Measurements from ENCODE around the gene ARSA.

ARSA gene

DNA sequence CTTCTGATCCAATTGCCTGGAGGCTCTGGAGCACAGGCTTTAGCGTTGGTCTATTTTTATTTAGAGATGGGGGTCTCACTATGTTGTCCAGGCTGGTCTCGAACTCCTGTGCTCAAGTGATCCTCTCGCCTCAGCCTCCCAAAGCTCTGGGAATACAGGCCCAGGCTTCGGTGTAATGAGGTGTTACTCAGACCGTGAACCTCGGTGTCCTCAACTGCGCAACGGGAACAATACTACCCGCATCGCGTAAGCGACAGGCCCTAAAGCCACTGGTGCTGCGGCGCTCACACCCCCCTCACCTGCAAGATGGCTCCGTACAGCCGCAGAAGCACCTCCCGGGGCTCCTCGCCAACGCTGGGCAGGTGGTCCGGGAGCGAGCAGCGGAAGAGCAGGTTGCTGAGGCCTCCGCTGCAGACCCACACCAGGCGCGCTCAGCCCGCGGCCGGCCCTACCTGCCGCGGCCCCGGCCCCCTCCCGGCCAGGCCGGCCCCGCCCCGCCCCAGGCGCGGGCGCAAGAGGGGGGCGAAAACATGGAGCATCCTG is 45.9 kb downstream of the ARSA start:
- H3K27ac ChIP-seq (ENCODE audit: low read depth, low read length): peak overlapping the region; percentile 79
- TF ChIP-seq, protein P1, sequence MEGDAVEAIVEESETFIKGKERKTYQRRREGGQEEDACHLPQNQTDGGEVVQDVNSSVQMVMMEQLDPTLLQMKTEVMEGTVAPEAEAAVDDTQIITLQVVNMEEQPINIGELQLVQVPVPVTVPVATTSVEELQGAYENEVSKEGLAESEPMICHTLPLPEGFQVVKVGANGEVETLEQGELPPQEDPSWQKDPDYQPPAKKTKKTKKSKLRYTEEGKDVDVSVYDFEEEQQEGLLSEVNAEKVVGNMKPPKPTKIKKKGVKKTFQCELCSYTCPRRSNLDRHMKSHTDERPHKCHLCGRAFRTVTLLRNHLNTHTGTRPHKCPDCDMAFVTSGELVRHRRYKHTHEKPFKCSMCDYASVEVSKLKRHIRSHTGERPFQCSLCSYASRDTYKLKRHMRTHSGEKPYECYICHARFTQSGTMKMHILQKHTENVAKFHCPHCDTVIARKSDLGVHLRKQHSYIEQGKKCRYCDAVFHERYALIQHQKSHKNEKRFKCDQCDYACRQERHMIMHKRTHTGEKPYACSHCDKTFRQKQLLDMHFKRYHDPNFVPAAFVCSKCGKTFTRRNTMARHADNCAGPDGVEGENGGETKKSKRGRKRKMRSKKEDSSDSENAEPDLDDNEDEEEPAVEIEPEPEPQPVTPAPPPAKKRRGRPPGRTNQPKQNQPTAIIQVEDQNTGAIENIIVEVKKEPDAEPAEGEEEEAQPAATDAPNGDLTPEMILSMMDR (IDR thresholded peaks at IDR 0.05; ENCODE audit: low read depth, low read length, poor library complexity, severe bottlenecking): no peak
- TF ChIP-seq EZH2phosphoT487 (IDR thresholded peaks at IDR 0.05; ENCODE audit: borderline replicate concordance, low read length): no peak
- H3K9me2 ChIP-seq (replicated peaks; ENCODE audit: control insufficient read depth, low read length): no peaks in the 10 kb centered on the region
- no peaks in the 10 kb centered on the region for H3K27me3 ChIP-seq (ENCODE audit: control insufficient read depth, low read length)
- no peaks in the 10 kb centered on the region for H3F3A ChIP-seq (ENCODE audit: control insufficient read depth, insufficient read depth)
- peak overlapping the region; percentile 95 for H3K4me2 ChIP-seq (ENCODE audit: low read length)
- peak overlapping the region; percentile 82 for H3K4me3 ChIP-seq (ENCODE audit: low read length)
- no peaks in the 10 kb centered on the region for H3K9me3 ChIP-seq (ENCODE audit: control insufficient read depth, insufficient read depth, low read length)
- H3K36me3 ChIP-seq (ENCODE audit: control insufficient read depth, low read length): peaks cover 47% of the 10 kb centered on the region
- H3K4me1 ChIP-seq (ENCODE audit: control insufficient read depth, low read length): peaks cover 16% of the 10 kb centered on the region
- H3K79me2 ChIP-seq (ENCODE audit: control insufficient read depth, low read length): peaks cover 23% of the 10 kb centered on the region
- H4K20me1 ChIP-seq (ENCODE audit: control insufficient read depth, insufficient read depth, low read depth, low read length): no peaks in the 10 kb centered on the region

DNA sequence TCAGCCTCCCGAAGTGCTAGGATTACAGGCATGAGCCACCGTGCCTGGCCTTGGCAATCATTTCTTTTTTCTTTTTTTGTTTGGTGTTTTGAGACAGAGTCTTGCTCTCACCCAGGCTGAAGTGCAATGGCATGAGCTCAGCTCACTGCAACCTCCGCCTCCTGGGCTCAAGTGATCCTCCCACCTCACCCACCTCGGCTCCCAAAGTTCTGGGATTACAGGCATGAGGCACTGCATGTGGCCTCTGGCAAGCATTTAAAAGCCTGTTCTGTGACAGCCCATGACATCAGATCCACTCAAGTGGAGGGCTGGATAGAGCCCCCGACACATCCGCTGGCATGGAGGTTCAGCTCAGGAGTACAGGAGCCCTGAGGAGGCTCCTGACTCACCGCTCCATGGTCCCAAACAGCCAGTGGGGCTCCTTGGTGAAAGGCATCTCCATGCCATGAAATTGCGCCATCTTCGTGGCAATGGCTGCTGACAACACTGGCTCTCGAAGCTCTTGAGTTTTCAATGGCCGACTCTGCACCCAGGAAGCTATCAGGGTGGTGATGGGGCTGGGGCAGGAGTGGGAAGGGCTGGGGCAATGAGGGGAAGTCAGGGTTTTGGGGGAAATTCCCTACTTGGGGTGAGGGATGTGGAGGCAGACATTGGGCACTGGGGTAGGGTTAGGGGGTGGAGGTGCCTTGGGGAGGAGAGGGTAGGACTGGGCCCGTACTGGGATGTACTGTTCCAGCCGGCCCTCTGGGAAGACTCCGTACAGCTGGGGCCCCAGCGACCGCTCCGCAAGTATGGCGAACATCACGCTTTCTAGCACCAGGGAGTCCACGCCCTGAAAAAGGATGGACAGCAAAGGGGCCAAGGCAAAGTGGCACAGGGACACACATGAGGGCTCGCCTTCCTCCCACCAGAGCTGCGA is 46.7 kb downstream of the ARSA start:
- no peaks in the 10 kb centered on the region for H3F3A ChIP-seq (ENCODE audit: control insufficient read depth, insufficient read depth)
- H3K27ac ChIP-seq (ENCODE audit: low read depth, low read length): no peak overlapping the region
- peaks cover 23% of the 10 kb centered on the region for H3K79me2 ChIP-seq (ENCODE audit: control insufficient read depth, low read length)

DNA sequence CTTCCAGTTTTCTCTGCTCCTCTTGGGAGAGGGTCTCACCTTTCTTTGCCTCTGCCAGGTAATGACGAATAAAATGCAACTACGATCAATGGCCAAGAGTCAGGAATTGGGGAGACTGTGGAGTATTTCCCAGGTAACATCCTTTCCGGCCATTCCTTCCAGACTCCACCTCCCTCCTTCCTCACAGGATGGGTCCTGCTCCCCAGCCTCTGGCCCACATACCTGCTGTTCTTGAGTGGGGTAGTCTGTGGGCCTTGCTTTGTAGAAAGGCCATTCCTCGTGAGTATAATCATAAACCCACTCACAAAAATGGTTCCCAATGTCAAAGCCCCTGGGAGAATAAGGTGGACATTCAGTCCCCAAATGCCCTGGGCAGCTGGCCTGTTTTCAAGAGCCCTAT is 48.2 kb downstream of the ARSA start:
- Histone ChIP-seq H3K4me2 (ENCODE audit: low read length) (no peak overlapping the region), H3K27me3 (ENCODE audit: control insufficient read depth, low read length) (no peaks in the 10 kb centered on the region), H3F3A (ENCODE audit: control insufficient read depth, insufficient read depth) (no peaks in the 10 kb centered on the region), H3K27ac (ENCODE audit: low read depth, low read length) (no peak overlapping the region), H3K9me2 (replicated peaks; ENCODE audit: control insufficient read depth, low read length) (no peaks in the 10 kb centered on the region), H4K20me1 (ENCODE audit: control insufficient read depth, insufficient read depth, low read depth, low read length) (no peaks in the 10 kb centered on the region), H3K9me3 (ENCODE audit: control insufficient read depth, insufficient read depth, low read length) (no peaks in the 10 kb centered on the region), H3K79me2 (ENCODE audit: control insufficient read depth, low read length) (peaks cover 23% of the 10 kb centered on the region), H3K36me3 (ENCODE audit: control insufficient read depth, low read length) (peaks cover 65% of the 10 kb centered on the region), H3K4me3 (ENCODE audit: low read length) (no peak overlapping the region), H3K4me1 (ENCODE audit: control insufficient read depth, low read length) (peaks cover 16% of the 10 kb centered on the region)
- TF ChIP-seq, protein P1 (IDR thresholded peaks at IDR 0.05; ENCODE audit: low read depth, low read length, poor library complexity, severe bottlenecking): no peak
- TF ChIP-seq EZH2phosphoT487 (IDR thresholded peaks at IDR 0.05; ENCODE audit: borderline replicate concordance, low read length): no peak

More for the DNA sequence above, 46.7 kb downstream of the ARSA start:
- TF ChIP-seq EZH2phosphoT487 (IDR thresholded peaks at IDR 0.05; ENCODE audit: borderline replicate concordance, low read length): no peak
- TF ChIP-seq, protein P1 (IDR thresholded peaks at IDR 0.05; ENCODE audit: low read depth, low read length, poor library complexity, severe bottlenecking): no peak
- Histone ChIP-seq H3K9me3 (ENCODE audit: control insufficient read depth, insufficient read depth, low read length) (no peaks in the 10 kb centered on the region), H3K4me3 (ENCODE audit: low read length) (peak overlapping the region; percentile 82), H4K20me1 (ENCODE audit: control insufficient read depth, insufficient read depth, low read depth, low read length) (no peaks in the 10 kb centered on the region), H3K36me3 (ENCODE audit: control insufficient read depth, low read length) (peaks cover 54% of the 10 kb centered on the region), H3K27me3 (ENCODE audit: control insufficient read depth, low read length) (no peaks in the 10 kb centered on the region), H3K4me1 (ENCODE audit: control insufficient read depth, low read length) (peaks cover 16% of the 10 kb centered on the region), H3K4me2 (ENCODE audit: low read length) (peak overlapping the region; percentile 95), H3K9me2 (replicated peaks; ENCODE audit: control insufficient read depth, low read length) (no peaks in the 10 kb centered on the region)
